Activated CD4-positive, CD25-positive, alpha-beta regulatory T cell (primary cell): Measurements from ENCODE around the gene PDE4D.

Experiments used
- DNase-seq, 4 experiments: peaks; one replicate each; lab custom pipeline; 2025; lab: John Stamatoyannopoulos, UW

PDE4D gene

GRCh38 chr5:59741599-59741998 is 151.9 kb downstream of the PDE4D start:
- no peak for DNase-seq

GRCh38 chr5:59738024-59738423 is 155.5 kb downstream of the PDE4D start:
- no peak for DNase-seq

- no peak for DNase-seq
Observed at GRCh38 chr5:59732806-59733205, 160.7 kb downstream of the PDE4D start.

- DNase-seq = no peak
Observed at GRCh38 chr5:59732301-59732700, 161.2 kb downstream of the PDE4D start.

- no peak for DNase-seq
Observed at GRCh38 chr5:59731809-59732208, 161.7 kb downstream of the PDE4D start.

GRCh38 chr5:59729820-59730219 is 163.7 kb downstream of the PDE4D start:
- DNase-seq = no peak

- DNase-seq = no peak
Observed at GRCh38 chr5:59729357-59729756, 164.2 kb downstream of the PDE4D start.

GRCh38 chr5:59728356-59728755 is 165.2 kb downstream of the PDE4D start:
- DNase-seq = no peak

GRCh38 chr5:59727186-59727585 is 166.3 kb downstream of the PDE4D start:
- no peak for DNase-seq

GRCh38 chr5:59725392-59725767 is 168.1 kb downstream of the PDE4D start:
- no peak for DNase-seq

GRCh38 chr5:59724482-59725391 is 168.8 kb downstream of the PDE4D start:
- DNase-seq = no peak

GRCh38 chr5:59722874-59723273 is 170.7 kb downstream of the PDE4D start:
- no peak for DNase-seq

GRCh38 chr5:59721741-59722140 is 171.8 kb downstream of the PDE4D start:
- no peak for DNase-seq

- no peak for DNase-seq
Observed at GRCh38 chr5:59720063-59720462, 173.5 kb downstream of the PDE4D start.

- no peak for DNase-seq
Observed at GRCh38 chr5:59716966-59717500, 176.5 kb downstream of the PDE4D start.

GRCh38 chr5:59716029-59716428 is 177.5 kb downstream of the PDE4D start:
- DNase-seq = no peak

GRCh38 chr5:59715228-59715627 is 178.3 kb downstream of the PDE4D start:
- no peak for DNase-seq

- no peak for DNase-seq
Observed at GRCh38 chr5:59713498-59713844, 180.1 kb downstream of the PDE4D start.

GRCh38 chr5:59712836-59713497 is 180.6 kb downstream of the PDE4D start:
- DNase-seq = no peak

GRCh38 chr5:59711310-59711709 is 182.2 kb downstream of the PDE4D start:
- no peak for DNase-seq

GRCh38 chr5:59709846-59710245 is 183.7 kb downstream of the PDE4D start:
- DNase-seq = no peak

- no peak for DNase-seq
Observed at GRCh38 chr5:59709346-59709821, 184.1 kb downstream of the PDE4D start.

- no peak for DNase-seq
Observed at GRCh38 chr5:59704936-59705335, 188.6 kb downstream of the PDE4D start.
